Activated CD4-positive, alpha-beta T cell treated with anti-CD3 and anti-CD28 coated beads for 1 hour (primary cell): Measurements from ENCODE around the gene SHISA3.
"Not testable (repeated sequence)": the region's sequence is repeated elsewhere in the genome, so short reads cannot be mapped to it uniquely, and the experiment has no call there.

Source experiments
- DNase-seq: peaks from one replicate; pipeline ENCODE4 v3.0.0-alpha.2; 2020

SHISA3 gene

DNA sequence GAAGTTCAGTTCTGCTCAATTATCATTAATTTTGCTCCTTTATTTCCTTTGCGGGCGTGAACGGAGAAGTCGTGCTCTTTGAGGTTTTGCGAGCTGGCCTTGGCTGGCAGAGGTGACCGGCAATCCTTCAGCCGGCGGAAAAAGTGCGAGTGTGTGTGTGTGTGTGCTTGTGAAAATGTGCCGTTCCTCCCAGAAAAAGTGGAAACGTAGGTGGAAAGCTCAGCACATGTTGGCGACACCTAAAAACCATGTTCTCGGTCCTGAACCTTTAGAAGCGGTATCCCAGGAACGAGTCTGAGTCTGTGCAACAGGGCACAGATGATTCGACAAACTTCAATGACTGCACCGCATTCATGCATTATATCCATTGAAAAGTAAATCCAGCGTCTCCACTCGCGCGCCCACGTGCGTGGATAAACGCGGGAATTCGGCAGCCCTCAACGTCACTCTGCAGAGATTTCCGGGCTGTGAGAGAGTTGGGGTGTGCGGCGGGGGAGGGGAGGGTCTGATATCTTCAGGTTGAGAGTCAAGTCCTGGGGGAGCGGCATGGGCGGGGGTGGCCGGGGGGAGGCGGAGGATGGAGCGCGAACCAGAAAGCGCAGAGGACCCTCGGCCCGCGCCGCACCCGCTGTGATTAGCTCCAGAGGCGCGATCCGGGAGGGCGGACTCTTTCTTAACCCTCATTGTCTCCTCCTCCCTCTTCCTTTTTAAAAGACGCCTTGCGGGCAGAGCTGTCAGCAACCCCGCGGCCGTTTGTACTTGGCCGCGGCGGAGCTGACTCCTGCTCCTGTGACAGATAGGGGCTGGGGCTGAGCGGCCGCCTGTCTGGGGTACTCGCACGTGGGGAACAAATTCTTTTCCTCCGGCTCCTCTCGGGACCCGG is at the start of gene SHISA3:
Gene SHISA3 (plus strand): TSS at position 737 of the 883 bp plus-strand sequence. CDS start 569 bp downstream, outside the sequence.
- DNase-seq, result no peak

DNA sequence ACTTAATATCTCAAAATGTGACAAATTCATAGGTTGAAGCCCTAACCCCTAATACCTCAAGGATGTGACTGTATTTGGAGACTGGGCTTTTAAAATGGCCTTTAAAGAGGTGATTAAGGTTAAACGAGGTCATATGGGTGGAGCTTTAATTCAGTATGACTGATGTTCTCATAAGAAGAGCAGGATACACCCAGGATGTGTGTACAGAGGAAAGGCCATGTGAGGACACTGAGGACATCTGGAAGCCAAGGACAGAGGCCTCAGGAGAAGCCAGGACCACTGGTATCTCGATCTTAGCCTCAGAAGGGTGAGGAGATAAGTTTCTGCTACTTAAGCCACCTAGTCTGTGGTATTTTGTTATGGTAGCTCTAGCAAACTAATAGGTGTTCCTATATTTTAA is 49.0 kb upstream of the SHISA3 start:
- DNase-seq, result no peak

DNA sequence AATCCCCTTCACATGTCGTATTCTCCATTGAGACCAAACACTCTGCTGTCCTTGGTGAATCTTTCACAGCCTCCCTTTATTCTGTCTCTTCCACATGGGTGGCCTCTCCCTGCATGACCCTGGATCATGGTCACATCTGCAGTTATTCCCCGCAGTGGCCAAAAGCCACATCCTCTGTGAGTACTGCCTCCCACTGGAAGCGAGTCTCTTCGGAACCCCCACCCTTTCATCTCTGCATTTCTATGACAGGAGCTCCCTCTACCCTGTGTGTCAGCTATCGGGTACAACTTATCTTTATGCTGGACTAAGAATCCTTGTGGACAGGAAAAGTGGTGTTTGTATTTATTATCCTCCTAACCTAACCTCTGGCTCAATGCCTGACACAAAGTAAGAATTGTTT is 48.6 kb upstream of the SHISA3 start:
- no peak for DNase-seq

DNA sequence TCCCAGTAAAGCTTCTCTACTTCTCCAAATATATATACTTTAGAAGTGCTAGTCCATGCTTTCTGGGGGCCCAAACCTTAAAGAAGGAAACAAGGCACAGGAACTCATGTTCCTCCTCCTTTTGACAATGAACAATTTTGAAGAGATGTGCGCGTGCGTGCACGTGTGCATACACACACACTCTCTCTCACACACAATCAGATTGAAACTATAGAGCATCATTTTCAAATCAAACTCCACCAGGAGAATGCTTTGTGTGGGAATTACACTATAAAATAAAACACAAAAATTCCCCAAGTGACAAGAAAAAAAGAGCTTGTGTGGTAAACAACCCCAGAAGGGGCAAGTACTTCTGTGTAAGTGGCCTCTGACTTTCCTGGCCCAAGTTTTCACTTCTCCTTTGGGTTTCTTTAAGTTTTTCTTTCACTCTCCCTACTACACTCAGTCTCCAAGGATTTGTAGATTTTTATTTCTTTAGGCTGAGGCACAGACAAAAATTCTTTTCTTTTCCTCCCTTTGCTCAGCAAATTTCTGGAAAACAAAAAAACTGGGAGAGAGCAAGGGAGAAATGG is 46.6 kb upstream of the SHISA3 start:
- DNase-seq, result no peak

DNA sequence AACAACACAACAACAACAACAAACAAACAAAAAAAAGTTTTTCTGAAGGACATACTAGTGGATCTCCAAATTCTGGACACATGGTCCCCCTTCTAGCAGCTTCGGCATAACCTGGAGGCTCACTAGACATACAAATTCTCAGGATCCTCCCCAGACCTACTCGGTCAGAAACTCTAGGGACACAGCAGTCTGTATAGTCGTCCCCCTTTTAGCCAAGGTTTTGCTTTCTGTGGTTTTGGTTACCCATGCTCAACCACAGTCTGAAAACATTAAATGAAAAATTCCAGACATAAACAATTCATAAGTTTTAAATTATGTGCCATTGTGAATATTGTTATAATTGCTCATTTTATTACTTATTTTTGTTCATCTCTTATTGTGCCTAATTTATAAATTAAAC is 45.2 kb upstream of the SHISA3 start:
- no peak for DNase-seq

- no peak for DNase-seq
These were observed 40.0 kb upstream of the SHISA3 start for GRCh38 chr4:42357325-42357724.

DNA sequence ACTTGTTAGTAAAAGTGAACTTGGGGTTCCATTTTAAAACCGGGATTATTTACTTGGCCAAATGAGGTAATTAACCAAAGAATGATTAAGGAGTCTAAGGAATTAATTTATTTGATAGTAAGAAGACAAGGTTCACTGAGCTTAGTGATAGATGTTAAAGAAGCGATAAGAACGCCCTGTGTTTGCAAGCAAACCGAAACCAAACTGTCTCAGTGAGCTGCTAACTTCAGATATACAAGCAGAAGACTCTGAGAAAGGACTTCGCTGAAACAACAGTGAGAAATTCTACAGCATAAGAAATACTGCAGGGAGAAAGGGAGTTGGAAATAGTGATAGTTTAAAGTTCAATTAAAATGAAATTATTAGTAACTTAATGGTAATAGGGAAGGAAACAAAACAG is 37.6 kb upstream of the SHISA3 start:
- DNase-seq, result no peak

GRCh38 chr4:42360256-42360669 is 37.0 kb upstream of the SHISA3 start:
- no peak for DNase-seq

DNA sequence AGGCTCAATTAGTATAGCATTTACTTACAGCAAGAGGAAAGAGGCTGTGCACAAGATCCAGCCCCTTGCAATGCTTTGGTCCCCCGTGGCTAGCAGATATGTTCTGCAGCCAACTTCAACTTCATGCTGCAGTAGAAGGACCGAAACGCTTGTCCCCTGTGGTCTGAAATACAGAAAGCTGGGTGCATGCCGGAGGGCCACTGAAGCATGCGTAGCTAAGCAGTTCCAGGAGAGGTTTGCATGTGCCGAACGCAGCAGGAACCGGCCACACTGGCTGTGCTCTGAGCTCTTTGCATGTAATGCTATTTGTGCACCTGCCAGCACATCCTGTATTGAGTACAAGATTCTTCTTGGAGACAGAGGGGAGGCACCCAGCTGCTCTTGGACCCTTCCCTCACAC is 35.8 kb upstream of the SHISA3 start:
- DNase-seq, result no peak

GRCh38 chr4:42362591-42362990 is 34.7 kb upstream of the SHISA3 start:
- no peak for DNase-seq

- no peak for DNase-seq
These were observed 33.7 kb upstream of the SHISA3 start for GRCh38 chr4:42363614-42364013.

DNA sequence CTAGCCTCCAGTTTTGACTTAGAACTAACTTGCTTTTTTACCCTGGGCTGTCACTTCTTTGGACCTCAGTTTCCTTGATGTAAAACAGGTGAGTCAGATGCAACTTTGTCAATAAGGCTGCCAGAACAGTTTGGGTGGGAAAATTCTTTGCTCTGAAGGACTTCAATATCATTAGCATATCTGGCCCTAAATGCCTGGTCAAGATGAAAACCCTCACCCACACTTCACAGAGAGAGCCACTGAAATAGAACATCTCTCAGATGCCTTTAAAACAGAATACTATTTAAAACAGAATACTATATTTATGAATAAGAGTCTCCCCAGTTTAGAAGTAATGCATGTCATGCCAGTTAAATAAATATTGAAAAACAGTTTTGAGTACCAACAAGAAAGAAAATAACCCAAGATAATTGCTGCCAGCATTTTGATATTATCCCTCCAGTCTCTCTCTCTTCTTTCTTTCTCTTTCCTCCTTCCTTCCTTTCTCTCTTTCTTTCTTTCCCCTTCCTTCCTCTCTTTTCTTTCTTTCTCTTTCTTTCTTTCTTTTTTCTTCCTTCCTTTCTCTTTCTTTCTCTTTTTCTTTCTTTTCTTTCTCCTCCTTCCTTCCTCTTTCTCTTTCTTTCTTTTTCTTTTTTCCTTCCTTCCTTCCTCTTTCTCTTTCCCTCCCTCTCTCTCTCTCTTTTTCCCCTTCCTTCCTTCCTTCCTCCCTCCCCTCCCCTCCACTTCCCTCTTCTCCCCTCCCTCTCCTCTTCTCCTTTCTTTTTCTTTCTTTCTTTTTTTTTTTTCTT is 32.8 kb upstream of the SHISA3 start:
- no peak for DNase-seq

- no peak for DNase-seq
These were observed 30.3 kb upstream of the SHISA3 start for GRCh38 chr4:42366959-42367358.

DNA sequence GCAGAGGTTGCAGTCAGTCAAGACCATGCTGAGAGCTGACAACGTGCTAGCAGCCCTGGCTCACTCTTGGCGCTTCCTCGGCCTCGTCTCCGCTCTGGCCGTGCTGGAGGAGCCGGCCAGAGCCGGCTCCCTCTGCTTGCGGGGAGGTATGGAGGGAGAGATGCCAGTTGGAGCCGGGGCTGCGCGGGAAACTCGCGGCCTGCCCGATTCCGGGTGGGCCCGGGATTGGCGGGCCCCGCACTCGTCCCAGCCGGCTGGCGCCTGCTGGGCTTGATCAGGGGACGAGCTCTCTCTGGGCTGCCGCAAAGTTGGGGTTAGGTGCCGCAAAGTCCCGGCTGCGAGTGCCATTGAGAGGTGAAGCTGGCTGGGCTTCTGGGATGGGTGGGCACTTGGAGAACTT is 27.8 kb upstream of the SHISA3 start:
- no peak for DNase-seq

DNA sequence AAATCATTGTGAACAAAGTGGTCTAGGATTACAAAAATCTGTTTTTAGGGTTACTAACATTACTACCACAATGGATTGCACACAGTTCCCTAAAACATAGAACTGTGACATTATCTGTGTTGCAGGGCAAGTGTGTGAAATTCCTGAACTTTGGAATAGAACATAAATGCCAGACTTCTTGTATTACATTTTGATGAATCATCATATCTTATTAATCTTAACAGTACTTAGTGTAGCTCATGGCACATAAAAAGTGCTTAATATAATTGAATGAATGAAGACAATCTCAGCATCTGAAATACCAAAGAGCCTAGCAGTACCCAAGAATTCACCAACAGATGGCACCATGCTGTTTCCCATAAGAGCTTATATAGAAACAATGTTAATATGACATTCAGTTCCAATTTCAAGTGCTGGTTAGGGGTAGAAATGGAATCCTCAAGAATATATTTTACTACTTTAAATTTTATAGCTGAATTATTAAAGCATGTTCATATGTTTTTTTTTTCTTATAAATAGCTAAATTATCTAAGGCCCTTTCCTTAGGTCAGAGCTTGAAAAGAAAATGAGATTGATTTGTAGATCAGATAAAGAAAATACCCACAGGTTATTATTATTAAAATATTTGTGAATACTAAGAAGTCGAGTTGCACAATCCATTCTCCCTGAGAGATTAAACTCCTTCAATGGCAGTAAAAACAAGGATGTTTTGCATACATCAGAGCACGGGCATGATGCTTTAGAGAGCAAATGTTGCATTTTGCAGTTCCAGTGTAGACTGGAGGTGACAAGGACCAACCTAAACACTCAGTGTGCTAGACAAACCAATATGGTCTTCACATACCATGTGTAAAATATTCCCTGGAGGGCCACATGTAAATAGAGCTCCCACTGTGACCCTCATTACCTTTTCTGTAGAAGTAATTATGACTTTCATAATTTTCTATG is 25.7 kb upstream of the SHISA3 start:
- DNase-seq, result no peak

DNA sequence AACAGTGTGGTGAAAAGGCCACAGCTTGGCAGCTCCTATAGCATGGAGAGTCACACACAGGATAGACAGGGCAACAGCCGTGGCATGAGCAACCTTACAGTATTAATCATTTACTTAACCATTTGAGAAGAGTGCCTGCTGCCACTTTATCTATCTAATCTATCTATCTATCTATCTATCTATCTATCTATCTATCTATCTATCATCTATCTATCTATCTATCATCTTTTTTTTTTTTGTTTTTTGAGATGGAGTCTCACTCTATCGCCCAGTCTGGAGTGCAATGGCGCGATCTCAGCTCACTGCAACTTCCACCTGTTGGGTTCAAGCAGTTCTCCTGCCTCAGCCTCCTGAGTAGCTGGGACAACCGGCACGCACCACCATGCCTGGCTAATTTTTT is 25.0 kb upstream of the SHISA3 start:
- DNase-seq, result not testable (repeated sequence)

DNA sequence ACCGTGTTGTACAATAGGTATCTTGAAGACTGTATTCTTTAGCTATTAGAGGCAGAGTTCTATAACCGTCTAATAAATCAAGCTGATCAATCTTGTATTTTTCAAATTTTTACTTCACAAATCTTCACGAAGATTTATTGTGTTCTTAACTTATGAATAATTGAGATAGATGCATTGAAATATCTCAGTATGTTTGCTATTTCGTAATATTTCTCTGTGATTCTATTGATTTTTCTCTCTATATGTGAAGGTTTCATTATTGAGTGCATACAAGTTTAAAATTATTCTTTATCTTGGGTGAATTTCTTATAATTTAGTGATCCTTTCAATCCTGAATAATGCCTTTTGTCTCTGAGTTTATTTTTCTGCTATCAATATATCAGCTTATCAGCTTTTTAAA is 19.8 kb upstream of the SHISA3 start:
- DNase-seq, result no peak

- DNase-seq, result no peak
These were observed 15.6 kb upstream of the SHISA3 start for GRCh38 chr4:42381666-42382065.

- DNase-seq, result no peak
These were observed 11.8 kb upstream of the SHISA3 start for GRCh38 chr4:42385516-42385915.

DNA sequence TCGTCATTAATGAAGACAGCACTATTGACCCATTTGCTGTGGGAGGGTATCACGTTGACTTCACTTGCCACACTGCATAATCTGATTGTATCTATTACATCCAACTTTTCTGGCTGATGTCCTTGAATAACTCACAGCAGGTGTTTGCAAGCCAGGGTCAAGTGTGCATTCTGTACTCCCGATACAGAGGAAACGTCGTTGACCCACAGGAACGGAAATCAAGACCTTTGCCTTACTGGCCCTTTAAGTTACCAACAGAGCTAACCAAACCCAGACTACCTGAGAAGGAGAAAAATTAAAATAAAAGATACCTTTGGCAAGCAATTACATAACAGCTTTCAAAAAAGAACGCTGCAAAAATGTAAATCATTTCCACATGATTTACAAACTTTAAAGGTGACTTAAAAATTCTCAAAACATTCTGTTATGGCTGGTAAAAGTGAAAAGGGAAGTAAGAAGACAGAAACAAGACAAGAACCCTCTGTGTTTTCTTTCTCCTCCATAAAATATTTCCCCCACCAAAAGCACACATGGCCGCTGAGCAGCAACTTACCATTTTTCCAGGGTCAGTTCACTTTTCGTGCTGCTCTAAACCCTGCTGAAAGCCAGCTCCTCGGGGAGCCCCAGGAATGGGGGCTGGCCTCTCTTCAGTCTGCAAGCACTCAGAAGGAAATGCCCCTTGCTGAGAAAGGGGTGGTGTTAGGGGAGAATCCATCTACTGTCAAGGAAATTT is 6.5 kb upstream of the SHISA3 start:
- no peak for DNase-seq

GRCh38 chr4:42391355-42391664 is 6.0 kb upstream of the SHISA3 start:
- no peak for DNase-seq

GRCh38 chr4:42391981-42392380 is 5.3 kb upstream of the SHISA3 start:
- no peak for DNase-seq
